Right ventricle myocardium inferior (tissue), 1 donor: Measurements from ENCODE around the gene ZNF275. TPM values are rescaled to one million over a fixed set of nuclear protein-coding genes. Genes with fewer than 3 reads are reported as not detected.
"Not testable (repeated sequence)": the region's sequence is repeated elsewhere in the genome, so short reads cannot be mapped to it uniquely, and the experiment has no call there.

Experiments
- ATAC-seq: fragments of 200-7000 bp; cut with Tn5 transposase; one replicate; pipeline ENCODE4 v1.9.1; 2020; ENCODE audit warnings: mild to moderate bottlenecking, moderate library complexity
- DNase-seq: peaks from one replicate; pipeline ENCODE4 v3.0.0; 2021; ENCODE audit errors: missing footprints
- intact Hi-C: fragments of 100-400 bp; cut with DNase I; formaldehyde crosslinking; loops from one replicate; pipeline ENCODE4 v1.11.0; 2022
- total RNA-seq: library from RNA; stranded (reverse); fragmentation: NEBNext Ultra II Directional; extraction: Animal tissue kit (Norgen Biotek cat#: 25700); gene quantifications from one replicate; pipeline ENCODE4 v1.2.1, GENCODE V29; 2021
- donor health status: DM: no; HTN: yes; CAD: no; lungs with severe emphysema.

ZNF275 gene
- total RNA-seq, 1 donor from 2014 or later = 6.5 TPM

- intact Hi-C loops = no loop called here
- ATAC-seq (no peak), DNase-seq (no peak)
These were observed 16.6 kb upstream of the ZNF275 start for GRCh38 chrX:153317306-153317705.

- DNase-seq (no peak), ATAC-seq (no peak)
- intact Hi-C loops = no loop called here
These were observed 15.8 kb upstream of the ZNF275 start for GRCh38 chrX:153317996-153318722.

- DNase-seq (no peak), ATAC-seq (no peak)
- intact Hi-C loops = no loop called here
These were observed 15.1 kb upstream of the ZNF275 start for GRCh38 chrX:153318811-153319210.

GRCh38 chrX:153319295-153320046, 14.5 kb upstream of the ZNF275 start:
- intact Hi-C loops = no loop called here
- ATAC-seq (no peak), DNase-seq (no peak)

- intact Hi-C loops, DNase-seq, ATAC-seq: not testable (repeated sequence)
These were observed 13.9 kb upstream of the ZNF275 start for GRCh38 chrX:153320047-153320443.

- ATAC-seq (no peak), DNase-seq (no peak)
- intact Hi-C loops = no loop called here
These were observed 13.3 kb upstream of the ZNF275 start for GRCh38 chrX:153320555-153321184.

GRCh38 chrX:153321381-153322124, 12.4 kb upstream of the ZNF275 start, which contains the start of gene PNMA6F:
TSS of gene PNMA6F (minus strand) at chrX:153321767. CDS start at chrX:153320674, 1,093 bp downstream.
- intact Hi-C loops = no loop called here
- no peak for DNase-seq
- ATAC-seq = no peak

GRCh38 chrX:153327561-153327960, 6.4 kb upstream of the ZNF275 start:
- DNase-seq (no peak), ATAC-seq (no peak)
- intact Hi-C loops = no loop called here

- no peak for ATAC-seq
- DNase-seq = no peak
- intact Hi-C loops = no loop called here
These were observed 687 bp upstream of the ZNF275 start for GRCh38 chrX:153333266-153333665.

GRCh38 chrX:153334654-153335295, 822 bp downstream of the ZNF275 start:
- DNase-seq (no peak), ATAC-seq (no peak)
- intact Hi-C loops = no loop called here

GRCh38 chrX:153336121-153336894, 2.4 kb downstream of the ZNF275 start:
- ATAC-seq = no peak

GRCh38 chrX:153336988-153337387, 3.0 kb downstream of the ZNF275 start:
- intact Hi-C loops = no loop called here
- no peak for ATAC-seq
- no peak for DNase-seq

More at GRCh38 chrX:153336121-153336894, 2.4 kb downstream of the ZNF275 start:
- intact Hi-C loops = no loop called here
- DNase-seq = no peak

- intact Hi-C loops = no loop called here
- DNase-seq (no peak), ATAC-seq (no peak)
These were observed 4.9 kb downstream of the ZNF275 start for GRCh38 chrX:153338836-153339235.

- DNase-seq (no peak), ATAC-seq (no peak)
- intact Hi-C loops = no loop called here
These were observed 5.7 kb downstream of the ZNF275 start for GRCh38 chrX:153339662-153340061.

GRCh38 chrX:153340111-153340510, 6.2 kb downstream of the ZNF275 start:
- intact Hi-C loops = no loop called here
- ATAC-seq = no peak
- no peak for DNase-seq

- intact Hi-C loops = no loop called here
- no peak for ATAC-seq
- DNase-seq = no peak
These were observed 9.0 kb downstream of the ZNF275 start for GRCh38 chrX:153342762-153343558.

- no peak for DNase-seq
- ATAC-seq = no peak
- intact Hi-C loops = no loop called here
These were observed 9.7 kb downstream of the ZNF275 start for GRCh38 chrX:153343674-153344073.
